GM23338 (cell line): ENCODE measurements around the gene FBXW10B. TPM values are rescaled to one million over a fixed set of nuclear protein-coding genes. Genes with fewer than 3 reads are reported as not detected.

ENCODE experiments used
- ATAC-seq: fragments of 200-7000 bp; cut with Tn5 transposase; 3 replicates; pipeline ENCODE4 v1.9.1; 2020
- DNase-seq: peaks from one replicate; pipeline ENCODE4 v3.0.0-alpha.2; 2015; ENCODE audit warnings: low spot score
- H2AFZ ChIP-seq: fragments of 200-600 bp; sonication (generic); 2 replicates; pipeline ENCODE4 v1.8.0; 2016; ENCODE audit warnings: antibody characterized with exemption, mild to moderate bottlenecking, moderate library complexity
- H3F3A ChIP-seq: fragments of 200-600 bp; sonication (generic); replicated peaks from 2 replicates; pipeline ENCODE4 v1.8.0; 2017; ENCODE audit warnings: antibody characterized with exemption, mixed run types, low read depth
- H3K27ac ChIP-seq: fragments of 200-600 bp; sonication (generic); 2 replicates; pipeline ENCODE4 v1.6.1; 2016; ENCODE audit warnings: low read depth
- H3K27me3 ChIP-seq: fragments of 200-600 bp; sonication (generic); 2 replicates; pipeline ENCODE4 v1.8.0; 2016; ENCODE audit warnings: mild to moderate bottlenecking, mixed run types, moderate library complexity; ENCODE audit not compliant: insufficient read depth
- H3K36me3 ChIP-seq: fragments of 200-600 bp; sonication (generic); 2 replicates; pipeline ENCODE4 v1.8.0; 2016; ENCODE audit warnings: mild to moderate bottlenecking; ENCODE audit not compliant: insufficient read depth
- H3K4me1 ChIP-seq: fragments of 200-600 bp; sonication (generic); 2 replicates; pipeline ENCODE4 v1.8.0; 2016; ENCODE audit warnings: mild to moderate bottlenecking, moderate library complexity; ENCODE audit not compliant: insufficient read depth
- H3K4me2 ChIP-seq: fragments of 200-600 bp; sonication (generic); 2 replicates; pipeline ENCODE4 v1.7.1; 2017; ENCODE audit warnings: mixed run types
- H3K4me3 ChIP-seq: fragments of 200-600 bp; sonication (generic); 2 replicates; pipeline ENCODE4 v1.6.1; 2016; ENCODE audit warnings: mixed run types
- H3K79me2 ChIP-seq: fragments of 200-600 bp; sonication (generic); replicated peaks from 2 replicates; pipeline ENCODE4 v1.8.0; 2017; ENCODE audit warnings: mild to moderate bottlenecking; ENCODE audit not compliant: insufficient read depth
- H3K9me2 ChIP-seq: fragments of 200-600 bp; sonication (generic); 2 replicates; pipeline ENCODE4 v1.8.0; 2017; ENCODE audit not compliant: insufficient read depth
- H4K20me1 ChIP-seq: fragments of 200-600 bp; sonication (generic); replicated peaks from 2 replicates; pipeline ENCODE4 v1.8.0; 2017; ENCODE audit warnings: mild to moderate bottlenecking; ENCODE audit not compliant: insufficient read depth
- H3K27ac Mint-ChIP-seq: 2 replicates; pipeline ENCODE4 v1.8.0; 2020; ENCODE audit warnings: inconsistent platforms, mild to moderate bottlenecking, moderate library complexity, mixed read lengths
- H3K27me3 Mint-ChIP-seq: 3 replicates; pipeline ENCODE4 v1.8.0; 2022; ENCODE audit warnings: low read depth, mild to moderate bottlenecking, moderate library complexity, mixed read lengths, inconsistent platforms; ENCODE audit not compliant: insufficient read depth, poor library complexity
- H3K36me3 Mint-ChIP-seq: 3 replicates; pipeline ENCODE4 v1.8.0; 2021; ENCODE audit warnings: low read depth, mild to moderate bottlenecking, inconsistent platforms, moderate library complexity, mixed read lengths
- H3K4me1 Mint-ChIP-seq: 3 replicates; pipeline ENCODE4 v1.8.0; 2020; ENCODE audit warnings: mild to moderate bottlenecking, inconsistent platforms, mixed read lengths
- H3K4me3 Mint-ChIP-seq: 3 replicates; pipeline ENCODE4 v1.8.0; 2021; ENCODE audit warnings: moderate library complexity, mild to moderate bottlenecking, inconsistent platforms, mixed read lengths
- H3K9me3 Mint-ChIP-seq: 3 replicates; pipeline ENCODE4 v1.8.0; 2020; ENCODE audit warnings: moderate library complexity, mild to moderate bottlenecking, inconsistent platforms, mixed read lengths
- CTCF ChIP-seq, 2 experiments: fragments of 200-600 bp in 1 of 2; sonication (generic) in 1 of 2; conservative IDR thresholded peaks; 2 replicates each; pipeline versions ENCODE4 v1.5.1 to v1.6.1; 2016 to 2017; ENCODE audit warnings: antibody characterized with exemption in 2 of 2, low read depth in 2 of 2, mild to moderate bottlenecking in 2 of 2, moderate library complexity in 1 of 2
- ETS1 ChIP-seq: IDR thresholded peaks from 2 replicates; pipeline ENCODE4 v1.6.1; 2016; ENCODE audit warnings: antibody characterized with exemption
- NANOG ChIP-seq: IDR thresholded peaks from 2 replicates; pipeline ENCODE4 v1.6.1; 2016; ENCODE audit warnings: antibody characterized with exemption, borderline replicate concordance
- REST ChIP-seq: IDR thresholded peaks from one replicate; pipeline ENCODE4 v1.6.1; 2018; ENCODE audit warnings: antibody characterized with exemption; ENCODE audit not compliant: unreplicated experiment
- STAT1 ChIP-seq: IDR thresholded peaks from one replicate; pipeline ENCODE4 v1.6.1; 2016; ENCODE audit warnings: antibody characterized with exemption; ENCODE audit not compliant: unreplicated experiment
- ZNF114 ChIP-seq: fragments of 250-450 bp; sonication (Bioruptor Pico); IDR thresholded peaks from 2 replicates; pipeline ENCODE4 v1.5.0; 2020; ENCODE audit warnings: mild to moderate bottlenecking, moderate library complexity
- ZNF462 ChIP-seq: fragments of 250-450 bp; sonication (Bioruptor Pico); IDR thresholded peaks from 2 replicates; pipeline ENCODE4 v1.5.0; 2020; ENCODE audit warnings: mild to moderate bottlenecking, moderate library complexity
- polyA plus RNA-seq: library from polyadenylated mRNA; unstranded; fragments of >200 nt; fragmentation: Nextera tagmentation; extraction: Ambion mirVana; gene quantifications from 2 replicates; pipeline ENCODE4 v1.2.1, GENCODE V29; 2016
- total RNA-seq: library from RNA; depleted of rRNA; stranded (reverse); fragments of >200 nt; shearing (Covaris generic); gene quantifications from 2 replicates; pipeline ENCODE4 v1.2.3, GENCODE V29; 2014

FBXW10B gene
- total and polyA plus RNA-seq, 2 experiments from 2014 or later = 0.31 TPM; not detected in 1

- no peaks in the 10 kb centered on the region; the same call in 1 of the 2 replicates for H3K9me2 ChIP-seq
- peaks cover 17% of the 10 kb centered on the region for H3K36me3 Mint-ChIP-seq
- H3K4me3 Mint-ChIP-seq = no peak overlapping the region
- H3K4me1 ChIP-seq = no peaks in the 10 kb centered on the region; the same call in 1 of the 2 replicates
- no peak overlapping the region for H3K27ac Mint-ChIP-seq
- no peaks in the 10 kb centered on the region for H3K9me3 Mint-ChIP-seq
- no peaks in the 10 kb centered on the region for H3F3A ChIP-seq
- H2AFZ ChIP-seq = no peak overlapping the region
- peaks cover 5% of the 10 kb centered on the region for H3K27me3 Mint-ChIP-seq
- no peak overlapping the region for H3K4me3 ChIP-seq
- ATAC-seq (no peak), DNase-seq (no peak)
- H3K27me3 ChIP-seq = no peaks in the 10 kb centered on the region
- peaks cover 4% of the 10 kb centered on the region; the same call in 1 of the 2 replicates for H3K36me3 ChIP-seq
- no peaks in the 10 kb centered on the region for H3K79me2 ChIP-seq
- peaks cover 28% of the 10 kb centered on the region; the same call in 2 of the 3 replicates for H3K4me1 Mint-ChIP-seq
- H4K20me1 ChIP-seq = 0 out of 2 replicates have a peak, but pooled peaks cover 2% of the 10 kb centered on the region
- TF ChIP-seq ETS1 = no peak
- TF ChIP-seq ZNF114 (CRISPR knock-in tag) = no peak
- H3K27ac ChIP-seq = no peak overlapping the region
- no peak overlapping the region for H3K4me2 ChIP-seq
Observed at GRCh38 chr17:15658296-15658695, 38.8 kb upstream of the FBXW10B start.

GRCh38 chr17:15657868-15658267 lies 38.4 kb upstream of the FBXW10B start:
- Histone ChIP-seq H3F3A (no peaks in the 10 kb centered on the region), H2AFZ (no peak overlapping the region), H3K4me3 (no peak overlapping the region), H3K79me2 (no peaks in the 10 kb centered on the region), H3K9me2 (no peaks in the 10 kb centered on the region; the same call in 1 of the 2 replicates), H3K27ac (no peak overlapping the region), H3K27me3 (no peaks in the 10 kb centered on the region), H4K20me1 (0 out of 2 replicates have a peak, but pooled peaks cover 2% of the 10 kb centered on the region), H3K4me1 (no peaks in the 10 kb centered on the region; the same call in 1 of the 2 replicates), H3K36me3 (peaks cover 4% of the 10 kb centered on the region; the same call in 1 of the 2 replicates), H3K4me2 (no peak overlapping the region)
- ATAC-seq = no peak
- Mint-ChIP-seq H3K36me3 (peaks cover 22% of the 10 kb centered on the region), H3K27ac (no peak overlapping the region), H3K4me1 (peaks cover 28% of the 10 kb centered on the region; the same call in 2 of the 3 replicates), H3K9me3 (no peaks in the 10 kb centered on the region), H3K4me3 (no peak overlapping the region), H3K27me3 (peaks cover 5% of the 10 kb centered on the region)
- DNase-seq = no peak
- TF ChIP-seq REST = no peak
- TF ChIP-seq CTCF (conservative IDR thresholded peaks at IDR 0.05; ENCODE audit: low read depth in 2 of 2) = no peak
- no peak for TF ChIP-seq ZNF114 (CRISPR knock-in tag)
- no peak for TF ChIP-seq ETS1
- no peak for TF ChIP-seq ZNF462
- no peak for TF ChIP-seq STAT1
- TF ChIP-seq NANOG = no peak
